GM12891 (cell line): Measurements from ENCODE around the gene SERPINI2.
A peak's percentile ranks its signal among the peaks of the same experiment; 100 is the strongest.
"Not testable (repeated sequence)": the region's sequence is repeated elsewhere in the genome, so short reads cannot be mapped to it uniquely, and the experiment has no call there.

Source experiments
- DNase-seq: peaks from one replicate; pipeline ENCODE4 v3.0.0; 2011; ENCODE audit warnings: low spot score; ENCODE audit not compliant: insufficient read length
- FAIRE-seq: peaks from 2 replicates; lab custom pipeline; 2011; peaks lifted over from hg19 to GRCh38; lab: Jason Lieb, UNC
- PAX5 ChIP-seq: IDR thresholded peaks from 2 replicates; pipeline ENCODE4 v1.6.1; 2011; ENCODE audit warnings: low read length, moderate library complexity, mild to moderate bottlenecking; ENCODE audit not compliant: insufficient read depth, severe bottlenecking
- POLR2A ChIP-seq: IDR thresholded peaks from 2 replicates; pipeline ENCODE4 v1.6.1; 2011; ENCODE audit warnings: low read depth, low read length, control low read depth
- POLR2AphosphoS5 ChIP-seq: IDR thresholded peaks from 2 replicates; pipeline ENCODE4 v1.6.1; 2011; ENCODE audit warnings: low read depth, low read length, control low read depth
- POU2F2 ChIP-seq: IDR thresholded peaks from 2 replicates; pipeline ENCODE4 v1.6.1; 2011; ENCODE audit warnings: low read depth, mild to moderate bottlenecking, control low read depth, low read length, moderate library complexity
- SPI1 ChIP-seq: IDR thresholded peaks from 2 replicates; pipeline ENCODE4 v1.6.1; 2011; ENCODE audit warnings: low read depth, low read length, control low read depth
- TAF1 ChIP-seq: IDR thresholded peaks from 2 replicates; pipeline ENCODE4 v1.6.1; 2011; ENCODE audit warnings: low read depth, low read length, control low read depth

SERPINI2 gene

DNA sequence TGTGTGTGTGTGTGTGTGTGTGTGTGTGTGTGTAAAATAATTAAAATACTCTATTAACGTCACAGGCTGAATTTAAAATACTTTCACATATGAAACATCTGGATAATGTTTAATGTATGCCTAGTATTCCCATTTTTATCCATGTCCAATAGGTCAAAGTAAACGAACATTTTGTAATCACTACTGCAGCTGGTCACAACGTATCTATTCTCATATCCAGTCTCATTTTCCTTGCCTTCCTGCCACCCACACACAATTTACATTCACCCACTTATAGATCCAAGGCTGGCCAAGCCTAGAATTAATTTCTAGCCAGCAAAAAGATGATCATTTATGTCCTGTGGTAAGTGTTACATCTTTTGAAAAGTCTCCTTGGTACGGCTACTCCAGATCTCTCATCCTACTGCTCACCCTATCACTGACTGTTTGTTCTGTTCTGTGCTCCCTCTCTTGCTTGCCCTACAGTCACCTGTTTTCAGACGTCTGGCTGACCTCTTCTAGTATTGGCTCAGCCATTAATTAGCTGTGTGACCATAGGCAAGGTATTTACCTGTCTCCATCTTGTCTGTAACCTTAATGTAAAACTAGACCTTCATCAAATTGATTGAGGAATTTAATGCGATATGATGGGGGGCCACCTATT lies 17.6 kb downstream of the SERPINI2 start:
- DNase-seq (no peak), FAIRE-seq (no peak)
- no peak for TF ChIP-seq POU2F2
- no peak for TF ChIP-seq POLR2AphosphoS5
- TF ChIP-seq TAF1 = no peak
- TF ChIP-seq SPI1 = no peak
- TF ChIP-seq POLR2A = no peak
- TF ChIP-seq PAX5 = no peak

DNA sequence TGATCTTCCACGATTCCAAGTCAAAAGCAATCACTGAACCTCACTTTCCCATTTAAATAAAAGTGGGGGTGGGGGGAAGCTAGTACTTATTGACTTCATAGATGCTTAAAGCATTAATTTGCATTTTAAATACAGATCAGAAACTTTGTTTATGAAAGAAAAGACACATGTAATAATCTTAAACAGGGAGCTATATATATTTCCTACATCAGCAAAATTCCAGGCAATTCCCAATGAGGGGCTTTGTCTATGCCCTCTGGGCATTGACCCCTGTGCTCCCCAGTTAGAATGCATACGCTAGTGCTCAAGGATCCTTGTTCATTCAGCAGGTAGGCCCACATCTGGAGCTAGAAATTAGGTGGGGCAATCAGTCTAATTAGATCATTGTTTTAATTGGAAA lies 20.0 kb downstream of the SERPINI2 start:
- TF ChIP-seq SPI1 = no peak
- TF ChIP-seq POU2F2 = no peak
- TF ChIP-seq POLR2A = no peak
- TF ChIP-seq POLR2AphosphoS5 = no peak
- TF ChIP-seq PAX5 = no peak
- TF ChIP-seq TAF1 = no peak
- DNase-seq = no peak
- FAIRE-seq = no peak

- no peak for DNase-seq
- no peak for TF ChIP-seq TAF1
- TF ChIP-seq SPI1 = no peak
- no peak for TF ChIP-seq POLR2AphosphoS5
- no peak for TF ChIP-seq POLR2A
- no peak for TF ChIP-seq PAX5
- no peak for TF ChIP-seq POU2F2
- no peak for FAIRE-seq
These were observed 22.6 kb downstream of the SERPINI2 start for GRCh38 chr3:167451282-167451681.

GRCh38 chr3:167450675-167451074 lies 23.2 kb downstream of the SERPINI2 start:
- TF ChIP-seq PAX5 = no peak
- DNase-seq = no peak
- no peak for FAIRE-seq

GRCh38 chr3:167450195-167450594 lies 23.6 kb downstream of the SERPINI2 start:
- FAIRE-seq = no peak
- DNase-seq = no peak
- TF ChIP-seq SPI1 = peak; percentile 67
- no peak for TF ChIP-seq POLR2A

GRCh38 chr3:167445491-167445890 lies 28.4 kb downstream of the SERPINI2 start:
- TF ChIP-seq POU2F2 (no peak), SPI1 (no peak), TAF1 (no peak), POLR2A (no peak), PAX5 (no peak), POLR2AphosphoS5 (no peak)
- DNase-seq = no peak
- FAIRE-seq = no peak

- TF ChIP-seq POU2F2 (no peak), POLR2A (no peak), POLR2AphosphoS5 (no peak), TAF1 (no peak), SPI1 (no peak), PAX5 (no peak)
- DNase-seq (no peak), FAIRE-seq (no peak)
These were observed 32.6 kb downstream of the SERPINI2 start for GRCh38 chr3:167441256-167441655.

- no peak for DNase-seq
- no peak for FAIRE-seq
- TF ChIP-seq POLR2A = no peak
- TF ChIP-seq TAF1 = no peak
- TF ChIP-seq PAX5 = no peak
- TF ChIP-seq SPI1 = no peak
These were observed 36.3 kb downstream of the SERPINI2 start for GRCh38 chr3:167437428-167438139.

DNA sequence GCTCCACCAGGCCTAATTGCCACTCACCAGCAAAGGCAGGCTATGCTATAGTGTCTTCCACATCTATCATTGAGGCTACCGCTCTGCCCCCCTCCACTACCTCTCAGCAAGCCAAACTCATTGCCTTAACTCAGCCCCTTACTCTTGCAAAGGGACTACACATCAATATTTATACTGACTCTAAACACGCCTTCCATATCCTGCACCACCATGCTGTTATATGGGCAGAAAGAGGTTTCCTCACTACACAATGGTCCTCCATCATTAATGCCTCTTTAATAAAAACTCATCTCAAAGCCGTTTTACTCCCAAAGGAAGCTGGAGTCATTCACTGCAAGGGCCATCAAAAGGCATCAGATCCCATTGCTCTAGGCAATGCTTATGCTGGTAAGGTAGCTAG lies 46.9 kb downstream of the SERPINI2 start:
- FAIRE-seq, DNase-seq: not testable (repeated sequence)

GRCh38 chr3:167422396-167422795 lies 51.4 kb downstream of the SERPINI2 start:
- not testable (repeated sequence) for FAIRE-seq, DNase-seq

DNA sequence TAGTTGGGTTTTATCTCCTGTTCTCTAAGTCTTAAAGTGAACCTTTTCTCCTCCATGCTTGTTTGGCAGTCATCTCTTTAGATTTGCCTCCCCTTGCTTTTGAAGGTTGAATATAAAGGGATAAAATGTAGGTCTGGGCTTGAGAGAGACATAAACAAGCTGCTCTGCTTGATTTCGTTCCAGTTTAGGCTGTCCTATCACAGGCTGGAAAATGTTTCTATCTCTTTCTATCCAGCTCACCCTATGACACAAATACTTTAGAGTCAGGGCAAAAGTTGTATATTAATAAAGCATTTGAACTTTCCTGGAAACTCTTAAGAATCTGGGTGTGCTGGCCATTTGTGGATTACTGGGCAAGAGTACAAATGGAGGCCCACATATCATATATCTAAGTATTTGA lies 64.2 kb downstream of the SERPINI2 start:
- no peak for DNase-seq
- no peak for FAIRE-seq
- no peak for TF ChIP-seq PAX5
- TF ChIP-seq POU2F2 = no peak
- TF ChIP-seq SPI1 = no peak
- TF ChIP-seq POLR2AphosphoS5 = no peak
